CD4-positive, alpha-beta T cell treated with Interleukin-2 at 100 ng/mL for 4 hours (primary cell): ENCODE measurements around the gene PLA2G4F.
"Not testable (repeated sequence)": the region's sequence is repeated elsewhere in the genome, so short reads cannot be mapped to it uniquely, and the experiment has no call there.

Experiments
- DNase-seq: peaks from one replicate; pipeline ENCODE4 v3.0.0-alpha.2; 2020; ENCODE audit warnings: low spot score

The PLA2G4F gene

DNA sequence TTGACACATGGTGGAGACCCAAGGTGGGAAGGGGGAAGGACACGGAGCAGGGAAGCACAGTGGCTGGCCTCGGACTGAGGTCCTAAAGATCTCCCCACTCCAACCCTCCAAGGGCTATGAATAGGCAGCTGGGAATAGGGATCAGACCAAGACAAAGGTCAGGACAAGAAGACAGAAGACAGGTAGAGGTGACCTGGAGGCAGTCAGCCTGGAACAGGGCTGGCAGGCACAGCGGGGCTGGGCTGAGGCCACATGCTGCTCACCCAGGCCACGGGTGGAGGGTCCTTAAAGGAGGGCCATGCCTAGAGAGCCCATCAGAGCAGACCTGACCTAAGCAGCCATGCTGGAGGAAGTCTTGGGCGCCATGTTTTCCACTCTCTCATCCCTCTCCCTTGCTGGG, 59.4 kb downstream of the PLA2G4F start:
- no peak for DNase-seq

DNA sequence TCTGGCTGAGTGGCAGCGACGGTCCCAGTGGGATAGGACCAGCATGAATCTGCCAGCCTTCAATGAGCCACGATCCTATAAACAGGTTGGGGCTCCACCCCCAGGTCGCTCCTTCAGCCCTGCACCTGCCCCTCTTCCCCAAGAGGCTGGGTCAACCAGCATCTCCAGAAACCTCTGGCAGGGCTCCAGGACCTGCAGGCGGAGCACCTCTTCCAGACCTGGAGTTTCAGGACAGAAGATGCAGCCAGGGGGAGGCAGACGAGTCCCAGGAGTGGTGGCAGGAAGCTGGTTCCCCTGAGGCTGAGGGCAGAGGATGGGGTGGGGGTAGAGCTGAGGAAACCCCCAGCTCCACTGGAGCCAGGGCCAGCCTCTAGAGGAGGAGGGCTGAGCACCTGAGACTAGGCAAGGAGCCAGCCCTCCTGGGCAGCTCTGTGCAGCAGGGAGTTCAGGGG, 61.9 kb downstream of the PLA2G4F start, which contains the start of gene PLA2G4D:
TSS of gene PLA2G4D (minus strand) at position 51 of the 452 bp plus-strand sequence. CDS start 103 bp downstream, outside the sequence.
- DNase-seq = no peak

DNA sequence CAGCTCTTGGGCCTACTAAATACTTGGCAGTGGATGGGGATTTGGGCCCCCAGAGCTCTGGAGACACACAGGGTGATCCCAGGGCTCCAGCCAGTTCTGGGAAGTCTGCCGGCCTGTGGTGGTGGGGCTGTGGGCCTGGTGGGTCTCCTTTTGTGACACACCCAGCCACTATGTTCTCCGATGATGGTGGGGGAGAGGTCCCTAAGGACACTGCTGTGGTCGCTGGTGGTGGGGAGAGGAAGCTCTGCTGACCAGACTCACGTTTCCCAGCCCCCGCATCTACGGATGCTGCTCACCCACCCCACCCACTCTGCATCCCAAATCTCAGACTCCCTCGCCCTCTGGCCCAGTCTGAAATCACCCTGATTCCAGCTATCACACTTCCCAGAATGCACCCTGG, 62.5 kb downstream of the PLA2G4F start:
- DNase-seq = no peak

DNA sequence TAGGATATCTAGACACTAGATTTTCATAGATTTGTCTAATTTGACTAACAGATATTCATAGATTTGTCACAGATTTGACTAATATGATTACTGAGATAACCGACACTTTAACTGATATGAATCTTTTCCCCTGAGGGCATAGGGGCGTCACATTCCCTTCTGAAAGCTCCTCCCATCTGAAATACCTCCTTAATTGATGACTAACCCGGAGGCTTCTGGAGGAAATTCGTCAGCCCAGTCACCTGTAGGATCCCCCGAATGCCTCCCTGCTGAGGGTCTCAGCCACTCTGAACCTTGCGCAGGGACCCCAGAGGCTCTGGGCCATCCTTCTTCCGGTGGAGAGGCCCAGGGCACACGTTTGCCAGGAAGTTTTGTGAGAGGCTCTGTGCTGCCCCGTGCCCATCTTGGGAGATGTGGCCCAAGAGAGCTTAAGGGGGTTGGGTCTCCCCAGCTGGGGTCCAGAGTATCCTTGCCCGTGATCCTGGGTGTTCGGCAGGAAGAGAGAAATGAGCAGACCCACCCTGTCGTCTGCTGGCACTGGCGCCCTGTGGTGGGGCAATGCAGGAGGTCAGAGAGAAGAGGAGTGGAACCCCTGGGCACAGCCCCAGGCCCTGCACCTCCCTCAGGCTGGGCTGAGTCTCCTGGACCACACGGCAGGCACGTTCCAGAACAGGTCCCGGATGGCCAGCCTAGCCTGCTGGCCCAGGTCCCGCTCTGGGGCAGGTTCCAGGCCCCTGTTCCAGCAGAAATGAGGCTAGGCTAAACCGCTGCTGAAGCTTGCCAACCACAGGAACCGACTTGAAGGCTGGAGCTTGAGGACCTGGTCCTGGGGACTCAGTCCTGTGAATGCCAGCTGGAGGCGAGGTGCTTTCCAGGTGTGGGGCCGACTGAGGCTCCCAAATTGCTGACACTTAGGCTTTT, 63.8 kb downstream of the PLA2G4F start:
- no peak for DNase-seq

DNA sequence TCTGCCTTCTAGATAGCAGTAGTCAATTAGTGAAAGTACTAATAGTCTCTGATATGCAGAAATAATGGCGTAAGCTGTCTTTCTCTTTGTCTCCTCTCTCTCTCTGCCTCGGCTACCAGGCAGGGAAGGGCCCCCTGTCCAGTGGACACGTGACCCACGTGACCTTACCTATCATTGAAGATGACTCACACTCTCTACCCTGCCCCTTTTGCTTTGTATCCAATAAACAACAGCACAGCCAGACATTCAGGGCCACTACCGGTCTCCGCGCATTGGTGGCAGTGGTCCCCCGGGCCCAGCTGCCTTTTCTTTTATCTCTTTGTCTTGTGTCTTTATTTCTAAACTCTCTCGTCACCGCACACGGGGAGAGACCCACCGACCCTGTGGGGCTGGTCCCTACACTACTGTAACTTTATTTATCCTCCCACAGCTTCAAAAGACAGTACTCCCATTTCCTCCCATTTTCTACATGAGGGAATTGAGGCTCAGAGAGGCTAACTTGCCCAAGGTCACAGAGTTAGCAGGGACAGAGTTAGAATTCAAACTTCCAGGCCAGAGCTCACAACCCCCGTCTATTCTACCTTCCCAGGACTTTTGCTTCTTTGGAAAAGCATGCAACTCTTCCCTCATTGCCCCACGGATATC, 64.6 kb downstream of the PLA2G4F start:
- DNase-seq = not testable (repeated sequence)

DNA sequence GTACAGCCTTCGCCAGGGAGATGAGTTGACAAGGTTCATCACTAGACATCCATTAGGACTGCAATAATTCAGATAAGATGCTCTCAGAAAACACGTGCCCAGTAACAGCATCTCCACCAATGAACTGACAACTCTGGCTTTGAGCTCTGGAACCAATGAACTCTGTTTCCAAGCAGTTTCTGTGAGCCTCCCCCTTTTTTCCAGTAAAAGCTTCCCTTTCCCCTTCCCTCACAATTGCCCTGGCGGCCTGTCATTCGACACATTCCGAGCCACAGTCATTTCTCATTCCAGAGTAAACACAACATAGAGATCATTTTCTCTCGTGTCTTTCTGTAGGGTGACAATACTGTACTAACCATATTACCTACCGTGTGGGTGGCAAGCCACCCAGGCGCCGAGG, 65.7 kb downstream of the PLA2G4F start:
- DNase-seq = no peak

DNA sequence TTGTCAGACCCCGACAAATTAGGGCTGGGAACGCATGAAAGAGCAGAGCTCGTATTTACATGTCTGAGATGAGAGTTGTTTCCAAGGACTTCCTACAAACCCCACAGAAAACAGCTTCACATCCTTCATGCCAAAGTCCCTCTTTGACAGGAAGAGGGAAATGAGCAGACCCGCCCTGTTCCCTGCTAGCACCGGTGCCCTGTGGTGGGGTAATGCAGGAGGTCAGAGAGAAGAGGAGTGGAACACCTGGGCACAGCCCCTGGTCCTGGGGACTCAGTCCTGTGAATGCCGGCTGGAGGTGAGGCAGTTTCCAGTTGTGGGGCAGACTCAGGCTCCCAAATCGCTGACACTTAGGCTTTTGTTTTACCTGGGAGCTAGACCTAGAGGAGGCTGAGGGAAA, 66.1 kb downstream of the PLA2G4F start:
- DNase-seq = no peak

DNA sequence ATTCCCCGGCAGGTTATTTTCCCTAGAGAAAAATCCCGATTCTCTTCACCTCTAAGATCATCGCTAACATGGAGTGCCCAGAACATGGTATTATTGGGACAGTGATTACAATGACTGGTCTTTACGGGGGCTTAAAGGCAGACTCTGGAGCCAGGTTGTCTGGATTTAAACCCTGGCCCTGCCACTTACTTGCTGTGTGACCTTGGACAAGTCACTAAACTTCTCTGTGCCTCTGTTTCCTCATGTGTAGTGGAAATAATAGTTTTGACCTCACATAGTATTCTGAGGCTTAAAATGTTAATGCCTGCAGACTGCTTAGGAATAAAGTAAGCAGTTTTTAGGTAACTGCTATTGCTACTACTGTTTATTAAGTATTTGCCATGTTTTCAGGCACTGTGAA, 66.5 kb downstream of the PLA2G4F start:
- DNase-seq = no peak
